Stimulated activated CD4-positive, alpha-beta T cell treated with anti-CD3 and anti-CD28 coated beads, TNF-alpha, amount 100 ng/mL, for 48 hours (primary cell): ENCODE data around the gene CCL18.
"Not testable (repeated sequence)": the region's sequence is repeated elsewhere in the genome, so short reads cannot be mapped to it uniquely, and the experiment has no call there.

Experiments
- DNase-seq, 3 donors: peaks; one replicate each; pipeline ENCODE4 v3.0.0-alpha.2; 2020; ENCODE audit warnings: low read depth in 3 of 3

Gene CCL18

GRCh38 chr17:36063786-36064541 is at the start of gene CCL18:
TSS of gene CCL18 (plus strand) at chr17:36064272. CDS start at chr17:36064343, 71 bp downstream.
- no peak for DNase-seq

- DNase-seq: no peak
These were observed 49.1 kb upstream of the CCL18 start for GRCh38 chr17:36014946-36015345.

- not testable (repeated sequence) for DNase-seq
These were observed 48.2 kb upstream of the CCL18 start for GRCh38 chr17:36015895-36016294.

- DNase-seq: no peak
These were observed 47.5 kb upstream of the CCL18 start for GRCh38 chr17:36016555-36016954.

- no peak for DNase-seq
These were observed 46.3 kb upstream of the CCL18 start, which contains the start of gene CCL23 for GRCh38 chr17:36017799-36018198. TSS of gene CCL23 (minus strand) at chr17:36017972. CDS start at chr17:36017897, 75 bp downstream.

GRCh38 chr17:36019423-36019822 is 44.6 kb upstream of the CCL18 start:
- DNase-seq: no peak

- no peak for DNase-seq
These were observed 39.8 kb upstream of the CCL18 start for GRCh38 chr17:36024106-36024869.

- DNase-seq: no peak
These were observed 36.3 kb upstream of the CCL18 start for GRCh38 chr17:36027761-36028160.

- DNase-seq: no peak
These were observed 33.1 kb upstream of the CCL18 start for GRCh38 chr17:36030956-36031355.

- no peak for DNase-seq
These were observed 29.9 kb upstream of the CCL18 start for GRCh38 chr17:36034127-36034526.

- no peak for DNase-seq
These were observed 27.8 kb upstream of the CCL18 start for GRCh38 chr17:36036235-36036634.

- DNase-seq: no peak
These were observed 16.0 kb upstream of the CCL18 start for GRCh38 chr17:36048066-36048465.

- DNase-seq: no peak
These were observed 14.4 kb upstream of the CCL18 start for GRCh38 chr17:36049643-36050042.

GRCh38 chr17:36055171-36055570 is 8.9 kb upstream of the CCL18 start:
- no peak for DNase-seq

- no peak for DNase-seq
These were observed 8.1 kb upstream of the CCL18 start for GRCh38 chr17:36055921-36056520.

GRCh38 chr17:36057911-36058310 is 6.2 kb upstream of the CCL18 start:
- no peak for DNase-seq

GRCh38 chr17:36059406-36059805 is 4.7 kb upstream of the CCL18 start:
- no peak for DNase-seq

GRCh38 chr17:36060816-36061215 is 3.3 kb upstream of the CCL18 start:
- no peak for DNase-seq

GRCh38 chr17:36066365-36066985 is 2.4 kb downstream of the CCL18 start:
- no peak for DNase-seq

GRCh38 chr17:36068524-36068923 is 4.5 kb downstream of the CCL18 start:
- DNase-seq: no peak

GRCh38 chr17:36069136-36069535 is 5.1 kb downstream of the CCL18 start:
- no peak for DNase-seq

- no peak for DNase-seq
These were observed 6.4 kb downstream of the CCL18 start for GRCh38 chr17:36070427-36070826.
